H1 (cell line): ENCODE results near the gene AK2. TPM values are rescaled to one million over a fixed set of nuclear protein-coding genes. Genes with fewer than 3 reads are reported as not detected.

Experiments
- KDM1A ChIP-seq: fragments of 200-600, 300-600 bp; sonication (generic); IDR thresholded peaks from 2 replicates; pipeline ENCODE4 v1.7.1; 2016; ENCODE audit warnings: mild to moderate bottlenecking, low read length, borderline replicate concordance
- NANOG ChIP-seq: IDR thresholded peaks from 2 replicates; pipeline ENCODE4 v1.6.1; 2011; ENCODE audit warnings: low read length, low read depth, mild to moderate bottlenecking, inconsistent platforms; ENCODE audit not compliant: insufficient read depth, poor library complexity, severe bottlenecking
- RBBP5 ChIP-seq: IDR thresholded peaks from 2 replicates; pipeline ENCODE4 v1.7.1; 2012; ENCODE audit warnings: low read depth, mild to moderate bottlenecking, inconsistent platforms, low read length, moderate library complexity, borderline replicate concordance
- SRF ChIP-seq: IDR thresholded peaks from 2 replicates; pipeline ENCODE4 v1.6.1; 2011; ENCODE audit warnings: mild to moderate bottlenecking, low read depth, low read length, moderate library complexity
- ZNF274 ChIP-seq: IDR thresholded peaks from 2 replicates; pipeline ENCODE4 v1.7.0; 2012; ENCODE audit warnings: low read length, borderline replicate concordance; ENCODE audit errors: extremely low read depth
- polyA plus RNA-seq, 7 experiments: library from polyadenylated mRNA; depleted of rRNA in 3 of 7; stranded (reverse) in 5 of 7; unstranded in 2 of 7; fragments of >200 nt in 5 of 7; fragments of 200-250 nt in 2 of 7; gene quantifications; 1 replicate in 5 of 7; 2 replicates in 1 of 7; 4 replicates in 1 of 7; pipeline versions ENCODE4 v1.2.1 to v1.2.3, GENCODE V29; 2011 to 2013; ENCODE audit warnings: missing spikeins in 2 of 7, mixed read lengths in 2 of 7
- total RNA-seq: library from RNA; stranded (reverse); fragmentation: NEBNext Ultra II Directional; extraction: Animal tissue kit (Norgen Biotek cat#: 25700); gene quantifications from 2 replicates; pipeline ENCODE4 v1.2.1, GENCODE V29; 2021
- TF ChIP-seq, protein P1 (sequence below): fragments of 300-600 bp; sonication (generic); IDR thresholded peaks from 2 replicates; pipeline ENCODE4 v1.7.1; 2012; ENCODE audit warnings: low read length, moderate library complexity, mild to moderate bottlenecking, inconsistent platforms; ENCODE audit not compliant: insufficient replicate concordance

AK2 gene
- total and polyA plus RNA-seq, 2 of the 8 experiments (the other 6 are each of a cell fraction or from before 2014, with no cell fraction given): 92.3 to 137 TPM

- TF ChIP-seq KDM1A (no peak), RBBP5 (no peak), ZNF274 (no peak), SRF (no peak), NANOG (no peak)
- TF ChIP-seq, protein P1, sequence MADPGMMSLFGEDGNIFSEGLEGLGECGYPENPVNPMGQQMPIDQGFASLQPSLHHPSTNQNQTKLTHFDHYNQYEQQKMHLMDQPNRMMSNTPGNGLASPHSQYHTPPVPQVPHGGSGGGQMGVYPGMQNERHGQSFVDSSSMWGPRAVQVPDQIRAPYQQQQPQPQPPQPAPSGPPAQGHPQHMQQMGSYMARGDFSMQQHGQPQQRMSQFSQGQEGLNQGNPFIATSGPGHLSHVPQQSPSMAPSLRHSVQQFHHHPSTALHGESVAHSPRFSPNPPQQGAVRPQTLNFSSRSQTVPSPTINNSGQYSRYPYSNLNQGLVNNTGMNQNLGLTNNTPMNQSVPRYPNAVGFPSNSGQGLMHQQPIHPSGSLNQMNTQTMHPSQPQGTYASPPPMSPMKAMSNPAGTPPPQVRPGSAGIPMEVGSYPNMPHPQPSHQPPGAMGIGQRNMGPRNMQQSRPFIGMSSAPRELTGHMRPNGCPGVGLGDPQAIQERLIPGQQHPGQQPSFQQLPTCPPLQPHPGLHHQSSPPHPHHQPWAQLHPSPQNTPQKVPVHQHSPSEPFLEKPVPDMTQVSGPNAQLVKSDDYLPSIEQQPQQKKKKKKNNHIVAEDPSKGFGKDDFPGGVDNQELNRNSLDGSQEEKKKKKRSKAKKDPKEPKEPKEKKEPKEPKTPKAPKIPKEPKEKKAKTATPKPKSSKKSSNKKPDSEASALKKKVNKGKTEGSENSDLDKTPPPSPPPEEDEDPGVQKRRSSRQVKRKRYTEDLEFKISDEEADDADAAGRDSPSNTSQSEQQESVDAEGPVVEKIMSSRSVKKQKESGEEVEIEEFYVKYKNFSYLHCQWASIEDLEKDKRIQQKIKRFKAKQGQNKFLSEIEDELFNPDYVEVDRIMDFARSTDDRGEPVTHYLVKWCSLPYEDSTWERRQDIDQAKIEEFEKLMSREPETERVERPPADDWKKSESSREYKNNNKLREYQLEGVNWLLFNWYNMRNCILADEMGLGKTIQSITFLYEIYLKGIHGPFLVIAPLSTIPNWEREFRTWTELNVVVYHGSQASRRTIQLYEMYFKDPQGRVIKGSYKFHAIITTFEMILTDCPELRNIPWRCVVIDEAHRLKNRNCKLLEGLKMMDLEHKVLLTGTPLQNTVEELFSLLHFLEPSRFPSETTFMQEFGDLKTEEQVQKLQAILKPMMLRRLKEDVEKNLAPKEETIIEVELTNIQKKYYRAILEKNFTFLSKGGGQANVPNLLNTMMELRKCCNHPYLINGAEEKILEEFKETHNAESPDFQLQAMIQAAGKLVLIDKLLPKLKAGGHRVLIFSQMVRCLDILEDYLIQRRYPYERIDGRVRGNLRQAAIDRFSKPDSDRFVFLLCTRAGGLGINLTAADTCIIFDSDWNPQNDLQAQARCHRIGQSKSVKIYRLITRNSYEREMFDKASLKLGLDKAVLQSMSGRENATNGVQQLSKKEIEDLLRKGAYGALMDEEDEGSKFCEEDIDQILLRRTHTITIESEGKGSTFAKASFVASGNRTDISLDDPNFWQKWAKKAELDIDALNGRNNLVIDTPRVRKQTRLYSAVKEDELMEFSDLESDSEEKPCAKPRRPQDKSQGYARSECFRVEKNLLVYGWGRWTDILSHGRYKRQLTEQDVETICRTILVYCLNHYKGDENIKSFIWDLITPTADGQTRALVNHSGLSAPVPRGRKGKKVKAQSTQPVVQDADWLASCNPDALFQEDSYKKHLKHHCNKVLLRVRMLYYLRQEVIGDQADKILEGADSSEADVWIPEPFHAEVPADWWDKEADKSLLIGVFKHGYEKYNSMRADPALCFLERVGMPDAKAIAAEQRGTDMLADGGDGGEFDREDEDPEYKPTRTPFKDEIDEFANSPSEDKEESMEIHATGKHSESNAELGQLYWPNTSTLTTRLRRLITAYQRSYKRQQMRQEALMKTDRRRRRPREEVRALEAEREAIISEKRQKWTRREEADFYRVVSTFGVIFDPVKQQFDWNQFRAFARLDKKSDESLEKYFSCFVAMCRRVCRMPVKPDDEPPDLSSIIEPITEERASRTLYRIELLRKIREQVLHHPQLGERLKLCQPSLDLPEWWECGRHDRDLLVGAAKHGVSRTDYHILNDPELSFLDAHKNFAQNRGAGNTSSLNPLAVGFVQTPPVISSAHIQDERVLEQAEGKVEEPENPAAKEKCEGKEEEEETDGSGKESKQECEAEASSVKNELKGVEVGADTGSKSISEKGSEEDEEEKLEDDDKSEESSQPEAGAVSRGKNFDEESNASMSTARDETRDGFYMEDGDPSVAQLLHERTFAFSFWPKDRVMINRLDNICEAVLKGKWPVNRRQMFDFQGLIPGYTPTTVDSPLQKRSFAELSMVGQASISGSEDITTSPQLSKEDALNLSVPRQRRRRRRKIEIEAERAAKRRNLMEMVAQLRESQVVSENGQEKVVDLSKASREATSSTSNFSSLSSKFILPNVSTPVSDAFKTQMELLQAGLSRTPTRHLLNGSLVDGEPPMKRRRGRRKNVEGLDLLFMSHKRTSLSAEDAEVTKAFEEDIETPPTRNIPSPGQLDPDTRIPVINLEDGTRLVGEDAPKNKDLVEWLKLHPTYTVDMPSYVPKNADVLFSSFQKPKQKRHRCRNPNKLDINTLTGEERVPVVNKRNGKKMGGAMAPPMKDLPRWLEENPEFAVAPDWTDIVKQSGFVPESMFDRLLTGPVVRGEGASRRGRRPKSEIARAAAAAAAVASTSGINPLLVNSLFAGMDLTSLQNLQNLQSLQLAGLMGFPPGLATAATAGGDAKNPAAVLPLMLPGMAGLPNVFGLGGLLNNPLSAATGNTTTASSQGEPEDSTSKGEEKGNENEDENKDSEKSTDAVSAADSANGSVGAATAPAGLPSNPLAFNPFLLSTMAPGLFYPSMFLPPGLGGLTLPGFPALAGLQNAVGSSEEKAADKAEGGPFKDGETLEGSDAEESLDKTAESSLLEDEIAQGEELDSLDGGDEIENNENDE: no peak
Observed at GRCh38 chr1:33048426-33048825, 11.7 kb upstream of the AK2 start (continued).
